Activated CD8-positive, alpha-beta memory T cell treated with anti-CD3 and anti-CD28 coated beads, Interleukin-2, amount 50 U/mL, for 1 hour (primary cell): ENCODE data around the gene GSAP.

Source experiments
- DNase-seq: peaks from one replicate; pipeline ENCODE4 v3.0.0-alpha.2; 2020; ENCODE audit errors: extremely low read depth

The GSAP gene

DNA sequence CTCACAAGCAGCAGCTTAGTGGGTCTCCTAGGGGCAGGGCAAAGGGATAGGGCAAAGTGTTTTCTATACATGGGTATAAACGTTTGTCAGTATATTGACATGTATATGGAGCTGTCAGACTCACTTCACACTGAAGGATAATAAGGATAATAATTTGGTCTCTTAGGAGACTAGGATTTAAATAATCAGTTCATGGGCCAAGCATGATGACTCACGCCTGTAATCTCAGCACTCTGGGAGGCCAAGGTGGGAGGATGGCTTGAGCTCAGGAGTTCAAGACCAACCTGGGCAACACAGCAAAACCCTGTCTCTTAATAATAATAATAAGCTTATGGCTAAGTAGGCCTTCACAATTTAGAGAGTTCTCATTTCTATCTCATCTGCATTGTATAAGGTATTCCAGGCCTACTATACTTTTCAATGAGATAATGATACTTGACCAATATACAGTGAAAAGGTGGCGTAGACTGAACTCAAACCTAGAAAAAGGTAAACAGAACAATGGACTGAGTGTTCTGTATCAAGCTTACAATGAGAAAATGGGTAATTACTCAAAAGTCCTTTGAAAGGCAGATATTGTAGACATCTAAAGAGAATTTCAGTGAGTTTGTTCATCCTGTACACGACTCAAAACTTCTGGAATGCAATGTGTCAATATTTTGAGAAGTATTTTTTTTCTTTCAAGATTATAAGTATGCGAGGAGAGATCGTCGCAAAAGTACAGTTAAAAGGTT, 7.0 kb downstream of the GSAP start:
- no peak for DNase-seq

DNA sequence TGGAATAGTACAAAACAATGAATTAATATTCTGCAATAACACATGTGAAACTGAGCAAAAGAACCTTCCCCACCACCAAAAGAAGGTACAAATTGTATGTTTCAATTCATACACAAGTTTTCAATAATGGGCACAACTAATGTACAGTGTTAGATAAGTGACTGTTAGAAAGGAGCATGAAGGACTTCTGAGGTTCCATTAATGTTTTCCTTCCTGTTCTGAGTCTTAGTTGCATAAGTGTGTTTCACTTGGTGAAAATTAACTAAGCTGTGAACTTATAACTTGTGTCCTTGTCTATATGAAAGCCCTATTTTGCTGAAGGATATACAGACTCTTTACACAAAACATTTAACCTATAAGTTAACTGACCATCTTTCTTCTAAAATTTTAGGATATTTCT, 8.2 kb downstream of the GSAP start:
- DNase-seq = no peak

DNA sequence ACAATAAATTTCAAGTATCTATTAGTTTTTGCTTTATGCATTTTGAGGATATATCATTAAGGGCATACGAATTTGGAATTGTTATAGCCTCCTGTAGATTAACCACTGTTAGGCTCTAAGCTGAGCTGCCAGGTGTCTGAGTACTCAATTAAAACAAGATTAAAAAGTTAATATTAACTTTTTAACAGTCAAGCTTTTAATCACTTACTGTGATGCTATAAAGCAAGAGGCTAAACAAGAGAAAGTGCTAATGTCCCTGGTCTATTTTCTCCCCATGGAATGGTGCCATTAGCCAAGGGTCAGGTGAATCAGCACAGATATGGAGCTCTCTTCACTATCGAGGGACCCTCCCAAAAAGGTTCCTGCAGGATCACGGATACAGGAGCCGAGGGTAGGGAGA, 9.7 kb downstream of the GSAP start:
- no peak for DNase-seq

DNA sequence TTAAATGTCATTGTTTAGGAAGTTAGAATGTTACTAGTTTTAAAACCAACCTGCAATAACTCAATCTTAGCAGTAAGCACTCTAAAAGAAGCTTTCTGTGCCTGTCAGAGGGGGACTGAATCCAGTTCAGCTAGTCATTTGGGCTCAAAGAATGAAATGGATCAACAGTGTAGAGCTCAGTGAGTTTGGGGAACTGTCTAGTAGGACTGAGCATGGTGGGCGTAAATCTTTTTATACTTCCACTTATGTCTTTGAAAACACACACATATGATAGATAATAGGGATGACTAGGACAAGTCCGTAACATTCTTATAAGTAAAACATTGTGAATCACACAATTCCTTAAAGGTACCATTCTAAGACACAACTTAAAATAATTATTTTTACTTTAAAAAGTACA, 11.5 kb downstream of the GSAP start:
- DNase-seq = no peak

DNA sequence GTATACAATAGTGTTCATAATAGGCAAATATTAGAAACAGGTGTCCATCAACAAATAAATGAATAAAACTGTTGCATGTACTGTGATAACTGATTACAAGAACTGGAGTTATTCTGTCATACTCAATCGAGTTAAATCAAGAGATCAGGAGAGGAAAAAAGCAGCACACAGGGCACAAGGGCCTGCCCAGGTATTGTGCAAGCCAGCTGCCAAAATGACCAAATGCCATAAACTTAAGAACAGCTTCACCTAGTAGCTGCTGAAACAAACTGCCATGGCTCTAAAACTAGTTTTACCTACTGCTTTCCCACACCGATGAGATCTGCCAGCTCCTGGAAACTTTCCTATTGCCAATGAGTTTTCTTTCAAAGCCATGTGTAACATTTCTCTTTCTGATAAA, 12.2 kb downstream of the GSAP start:
- no peak for DNase-seq

DNA sequence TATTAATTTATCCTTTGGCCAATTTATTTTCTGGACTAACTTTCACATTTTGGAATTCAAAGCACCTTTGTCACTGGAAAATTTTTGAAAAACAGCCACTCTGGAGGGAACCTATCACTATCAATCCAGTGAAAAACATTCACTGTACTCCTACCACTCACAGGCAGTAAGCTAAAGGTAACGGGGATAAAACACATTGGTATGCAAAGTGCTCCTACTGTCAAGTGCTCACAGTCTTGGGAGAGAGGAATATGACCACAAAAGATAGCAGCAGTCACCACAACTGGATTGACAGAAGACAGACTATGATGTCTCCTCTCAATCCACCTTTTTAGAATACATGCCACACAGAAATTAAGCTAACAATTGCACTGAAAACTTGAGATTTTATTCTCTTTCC, 13.3 kb downstream of the GSAP start:
- DNase-seq = no peak

DNA sequence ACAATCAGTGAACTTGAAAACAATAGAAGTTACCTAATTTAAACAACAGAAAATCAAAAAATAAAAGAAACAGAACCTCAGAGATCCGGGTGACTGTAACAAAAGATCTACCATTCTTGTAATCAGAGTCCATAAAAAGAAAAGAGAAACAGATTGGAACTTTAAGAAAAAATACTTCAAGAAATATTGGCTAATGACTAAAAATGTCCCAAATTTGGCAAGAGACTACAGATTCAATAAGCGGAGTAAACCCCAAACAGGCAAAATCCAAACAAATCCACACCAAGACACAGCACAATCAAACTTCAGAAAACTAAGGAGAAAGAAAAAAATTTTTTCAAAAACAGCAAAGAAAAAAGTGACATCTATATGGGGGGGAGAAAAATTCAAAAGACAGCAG, 15.1 kb downstream of the GSAP start:
- no peak for DNase-seq

DNA sequence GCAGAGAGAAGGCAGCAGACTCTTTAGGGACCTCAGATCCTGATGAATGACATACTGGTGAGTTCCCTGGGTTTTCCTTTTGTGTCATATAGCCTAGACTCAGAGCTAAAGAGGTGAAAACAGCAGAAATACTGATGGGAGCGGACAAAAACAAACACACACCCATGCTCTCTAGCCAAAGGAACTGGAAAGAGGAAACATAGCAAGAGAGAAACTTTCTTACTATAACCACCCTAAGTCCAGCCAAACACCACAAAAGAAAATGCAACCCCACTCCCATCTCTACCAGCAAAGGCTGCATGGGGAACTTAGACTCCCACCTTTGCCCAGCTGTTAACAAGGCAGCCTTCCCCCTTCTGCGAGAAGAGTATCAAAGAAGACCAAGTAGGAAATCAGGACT, 16.3 kb downstream of the GSAP start:
- no peak for DNase-seq

DNA sequence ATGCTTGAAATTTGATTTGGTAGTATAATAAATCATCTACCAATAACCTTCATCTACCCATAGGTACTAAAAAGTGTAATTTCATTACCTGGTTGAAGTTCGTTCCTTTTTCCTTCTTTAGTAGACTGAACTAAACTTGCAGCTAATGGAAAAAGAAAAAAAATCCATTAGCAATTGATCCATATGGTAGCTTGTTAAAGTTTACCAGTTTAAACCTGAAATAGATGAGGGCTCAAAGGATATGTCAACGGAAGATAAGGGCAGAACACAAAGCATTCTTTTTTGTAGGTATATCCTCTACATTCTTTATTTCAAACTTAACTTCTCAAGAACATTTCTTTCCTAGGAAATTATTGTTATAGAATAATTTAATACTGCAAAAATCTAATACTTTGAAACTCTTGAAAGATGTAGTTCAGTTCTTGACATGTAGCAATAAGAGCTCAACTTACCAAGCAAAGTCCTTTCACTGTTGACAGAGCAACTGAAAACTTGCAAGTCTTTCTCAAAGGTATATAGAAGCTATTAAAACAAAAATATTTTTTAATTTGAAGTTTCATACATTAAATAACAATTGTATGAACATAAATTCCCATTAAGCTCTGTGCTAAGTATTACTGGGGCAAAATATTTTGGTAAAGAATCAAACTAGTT, 19.1 kb downstream of the GSAP start:
- no peak for DNase-seq

DNA sequence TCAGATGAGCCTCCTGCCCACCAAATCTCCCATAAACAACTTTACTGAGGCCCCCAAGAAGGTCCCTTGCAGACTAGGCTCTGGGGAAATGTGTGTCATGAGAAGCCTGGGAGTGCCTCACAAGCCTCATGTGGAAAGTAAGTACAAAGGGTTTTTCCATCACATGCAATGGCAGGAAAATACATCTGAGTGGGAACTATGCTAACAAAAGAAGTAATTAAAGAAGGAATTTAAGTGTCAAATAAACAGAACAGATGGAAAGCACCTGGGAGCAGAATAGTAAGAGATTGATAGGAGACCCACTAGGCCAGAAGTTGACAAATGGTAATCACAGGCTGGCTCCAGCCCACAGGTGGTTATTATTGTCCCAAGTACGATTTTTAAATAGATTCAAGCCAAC, 20.5 kb downstream of the GSAP start:
- no peak for DNase-seq

DNA sequence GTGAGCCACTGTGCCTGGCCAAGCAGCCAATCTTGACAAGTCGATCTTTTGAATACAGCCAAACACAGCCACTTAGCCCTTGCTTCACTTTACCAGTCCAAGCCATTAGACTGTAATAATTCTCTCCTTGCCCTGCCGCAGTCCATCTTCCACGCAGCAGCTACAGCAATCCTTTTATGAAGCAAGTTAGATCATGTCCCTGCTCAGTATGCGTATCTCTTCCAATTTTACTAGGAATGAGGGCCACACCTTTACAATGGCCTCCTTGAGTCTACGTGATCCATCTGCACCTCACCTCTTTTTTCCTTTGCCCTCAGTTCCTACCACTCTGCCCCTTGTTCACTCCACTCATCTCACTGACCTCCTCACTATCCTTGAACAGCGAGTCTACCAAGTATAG, 22.2 kb downstream of the GSAP start:
- no peak for DNase-seq

DNA sequence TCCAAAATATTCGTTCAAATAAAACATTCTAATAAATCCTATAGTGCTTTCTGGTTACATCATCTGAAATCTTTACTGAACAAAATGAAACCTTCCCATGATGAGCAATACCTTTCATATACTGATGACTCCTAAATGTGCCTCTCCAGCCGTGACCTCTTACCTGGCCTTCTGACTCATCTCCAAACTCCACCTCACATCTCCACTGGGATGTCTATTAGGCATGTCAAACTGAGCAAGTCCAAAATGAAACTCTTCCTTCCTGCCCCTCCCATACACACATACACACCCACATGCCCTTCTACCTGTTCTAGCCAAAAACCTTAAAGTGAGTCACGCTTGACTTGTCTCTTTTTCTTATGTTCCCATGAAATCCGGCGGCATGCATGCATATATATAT, 22.9 kb downstream of the GSAP start:
- DNase-seq = no peak

DNA sequence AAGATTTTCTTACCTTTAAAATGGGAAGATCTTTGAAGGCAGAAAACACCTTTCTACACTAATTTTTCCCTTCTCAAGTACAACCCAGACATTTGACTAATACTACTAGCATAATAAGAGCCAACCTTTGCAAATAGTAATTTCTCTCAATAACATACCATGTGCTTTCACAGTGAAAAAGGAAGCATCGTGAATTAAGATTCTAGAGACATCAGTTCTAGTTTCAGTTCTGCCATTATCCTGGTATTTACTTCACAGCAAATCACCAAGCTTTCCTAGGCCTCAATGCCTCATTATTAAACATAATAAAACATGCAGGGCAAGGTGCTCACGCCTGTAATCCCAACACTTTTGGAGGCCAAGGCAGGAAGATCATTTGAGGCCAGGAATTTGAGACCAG, 24.9 kb downstream of the GSAP start:
- DNase-seq = no peak

DNA sequence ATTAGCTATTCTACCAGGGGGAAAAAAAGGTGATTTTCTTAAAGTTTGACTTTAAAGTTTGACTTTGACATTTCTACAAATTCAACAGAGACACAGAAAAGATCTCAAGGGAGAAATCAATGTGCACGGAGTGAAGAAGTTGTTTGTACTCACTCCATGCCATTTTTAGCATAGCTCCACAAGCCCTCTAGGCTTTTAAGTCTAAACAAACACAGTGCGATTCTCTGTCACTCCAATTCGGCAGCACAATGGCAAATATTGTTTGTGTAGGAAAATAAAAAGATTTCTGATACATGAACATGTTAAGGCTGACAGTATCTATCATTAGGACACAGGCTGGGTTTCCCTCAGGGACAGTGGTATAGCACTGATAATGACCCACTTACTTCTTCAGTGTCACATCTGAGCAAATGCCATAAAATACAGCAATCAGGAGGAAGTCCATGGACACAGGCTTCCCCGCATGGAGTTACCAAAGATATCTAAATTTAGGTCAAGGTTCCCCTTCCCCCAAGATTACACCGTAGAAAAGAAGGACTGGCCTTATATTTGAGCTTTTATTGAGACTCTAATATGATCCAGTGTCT, 28.0 kb downstream of the GSAP start:
- no peak for DNase-seq

DNA sequence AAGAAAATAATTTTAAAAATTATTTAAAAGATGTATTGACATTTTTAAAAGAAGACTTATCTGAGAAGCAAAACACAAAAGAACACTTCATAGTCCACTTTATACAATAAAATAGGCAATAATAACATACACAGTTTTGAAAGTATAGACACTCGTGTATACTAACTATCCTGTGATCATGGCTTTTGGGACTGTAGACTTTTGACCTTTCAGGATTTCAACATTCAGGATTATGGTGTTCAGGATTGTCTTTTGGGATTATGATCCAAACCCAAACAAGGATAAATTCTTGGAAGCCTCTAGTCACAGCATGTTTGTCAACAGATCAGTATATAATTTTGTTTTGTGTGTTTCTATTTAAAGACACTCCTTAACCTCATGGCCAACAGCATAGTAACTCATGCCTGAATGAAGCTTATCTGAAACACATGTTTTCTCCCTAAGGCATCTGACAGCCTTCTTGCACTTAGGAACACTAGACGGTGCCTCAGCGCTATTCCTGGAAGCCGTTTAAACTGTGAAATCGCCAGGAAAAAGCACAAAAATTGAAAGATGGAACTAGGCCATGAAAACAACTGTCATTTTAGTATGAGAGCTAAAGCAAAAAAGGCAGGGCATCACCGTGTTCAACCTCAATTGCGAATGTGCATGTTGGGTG, 29.9 kb downstream of the GSAP start:
- no peak for DNase-seq

DNA sequence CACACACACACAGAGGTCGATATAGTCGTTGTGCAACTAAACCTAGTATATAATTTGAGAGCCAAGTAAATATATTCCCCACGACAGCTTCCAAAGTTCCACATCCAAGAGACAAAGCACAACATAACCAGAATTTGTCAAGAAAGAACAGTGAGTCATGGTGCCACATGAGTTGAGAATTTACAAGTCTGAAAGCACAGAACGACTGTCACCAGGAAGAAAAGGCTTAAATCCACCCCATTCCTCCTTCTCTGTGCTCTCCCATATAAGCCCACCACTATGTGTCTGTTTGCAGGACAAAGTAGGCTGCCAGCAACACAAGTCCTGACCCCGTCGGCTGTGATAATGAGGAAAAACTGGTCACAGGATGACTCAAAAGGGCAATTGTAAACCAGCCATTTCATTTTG, 32.8 kb downstream of the GSAP start:
- DNase-seq = no peak

DNA sequence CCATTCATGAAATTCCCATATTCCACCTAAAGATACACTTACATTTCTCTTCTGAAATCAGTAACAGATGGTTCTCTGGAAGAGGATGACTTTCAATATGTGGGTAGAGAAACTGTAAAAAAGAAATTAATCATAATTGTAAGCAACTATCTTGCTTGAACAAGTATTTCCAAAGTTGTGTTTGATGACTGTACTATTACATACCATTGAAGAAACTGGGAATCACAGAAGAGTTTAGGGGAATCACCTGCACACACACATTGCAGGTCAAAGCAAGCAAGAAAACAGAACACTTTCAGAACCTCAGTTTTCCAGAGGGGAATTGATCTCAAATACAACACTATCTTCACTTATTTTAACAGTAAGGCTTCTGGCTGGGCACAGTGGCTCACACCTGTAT, 33.6 kb downstream of the GSAP start:
- no peak for DNase-seq

DNA sequence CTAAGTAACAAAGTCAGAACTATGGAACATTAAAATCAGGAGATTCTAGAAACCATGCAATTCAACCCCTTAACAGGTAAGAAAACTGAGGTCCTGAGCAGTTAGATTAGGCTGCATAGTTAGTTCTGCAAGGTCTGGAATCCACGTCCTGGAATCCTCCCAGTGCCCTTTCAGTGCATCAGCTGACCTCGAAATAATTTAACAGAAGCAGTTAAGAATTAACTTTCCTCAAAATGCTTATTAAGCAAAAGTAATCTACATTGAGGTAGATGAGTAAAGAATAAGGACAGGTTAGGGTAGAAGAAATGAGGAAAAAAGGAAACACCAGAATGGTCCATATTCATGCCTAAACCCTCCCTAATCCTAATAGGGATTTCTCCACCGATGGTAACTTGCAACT, 37.6 kb downstream of the GSAP start:
- no peak for DNase-seq

DNA sequence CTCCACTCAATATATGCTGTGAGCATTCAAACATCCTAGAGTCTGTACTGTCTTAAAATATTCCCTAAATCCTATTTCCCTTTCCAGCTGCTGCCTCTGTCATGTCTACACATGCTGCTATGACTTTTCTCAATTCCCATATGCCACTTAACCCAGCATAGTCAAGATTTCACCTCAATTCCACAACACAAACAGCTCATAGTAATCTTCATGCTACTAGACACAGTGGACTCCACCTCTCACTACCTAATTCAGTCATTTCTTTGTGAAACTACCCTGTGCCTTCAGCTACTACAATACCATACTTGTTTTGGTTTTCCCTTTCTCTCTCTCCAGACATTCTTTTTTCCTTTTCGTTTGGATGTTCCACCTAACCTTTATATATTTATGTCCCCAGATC, 45.5 kb downstream of the GSAP start:
- DNase-seq = no peak

DNA sequence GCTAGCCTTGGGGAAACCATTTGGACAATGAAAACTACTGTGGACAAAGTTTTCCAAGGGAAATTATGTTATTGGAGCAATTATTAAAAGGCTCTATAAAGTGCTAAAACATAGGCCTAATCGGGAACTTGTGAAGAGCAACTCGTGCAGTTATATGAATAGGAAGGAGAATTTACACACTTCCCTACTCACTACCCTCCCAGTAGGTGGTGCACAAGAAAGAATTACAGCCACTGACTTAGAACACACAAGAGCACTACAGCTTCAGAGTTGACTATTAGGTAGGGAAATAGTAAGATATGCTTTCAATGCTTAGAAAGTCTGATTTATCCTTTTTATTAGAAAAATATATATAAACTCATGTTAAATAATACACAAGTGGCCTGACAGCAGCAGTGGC, 47.2 kb downstream of the GSAP start:
- DNase-seq = no peak

DNA sequence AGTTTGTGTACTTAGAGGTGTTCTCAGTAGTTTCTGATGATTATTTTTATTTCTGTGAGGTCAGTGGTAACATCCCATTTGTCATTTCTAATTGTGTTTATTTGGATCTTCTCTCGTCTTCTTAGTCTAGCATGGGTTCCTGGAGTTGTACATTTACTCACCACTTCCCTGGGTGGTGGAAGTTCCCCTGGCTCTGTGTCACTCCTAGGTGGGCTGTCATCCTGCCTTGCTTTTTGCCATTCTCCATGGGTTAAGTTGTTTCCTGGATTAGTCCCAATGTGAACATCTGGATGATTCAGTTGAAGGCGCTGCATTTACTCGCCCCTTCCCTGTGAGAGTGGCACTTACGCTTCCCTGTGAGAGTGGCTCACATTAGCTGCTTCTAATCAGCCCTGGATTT, 48.2 kb downstream of the GSAP start:
- no peak for DNase-seq

DNA sequence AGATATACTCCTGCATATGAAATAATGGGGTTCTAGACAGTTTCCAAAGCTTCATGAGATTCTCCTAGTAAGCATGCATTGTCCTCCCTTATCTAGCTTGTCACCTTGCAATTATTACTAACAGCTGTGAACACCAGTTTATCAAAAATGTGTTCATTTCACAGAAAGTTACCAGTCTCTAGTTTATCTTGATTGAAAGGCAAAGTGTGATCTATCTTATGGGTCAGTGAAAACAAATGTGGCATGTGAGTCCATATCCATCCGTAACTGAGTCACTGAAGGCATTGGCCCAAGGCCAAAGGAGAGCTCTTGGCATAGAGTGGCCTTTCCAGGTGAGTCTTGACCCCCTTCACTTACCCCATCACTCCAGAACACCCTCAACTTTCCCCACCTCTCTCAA, 53.2 kb downstream of the GSAP start:
- DNase-seq = no peak

DNA sequence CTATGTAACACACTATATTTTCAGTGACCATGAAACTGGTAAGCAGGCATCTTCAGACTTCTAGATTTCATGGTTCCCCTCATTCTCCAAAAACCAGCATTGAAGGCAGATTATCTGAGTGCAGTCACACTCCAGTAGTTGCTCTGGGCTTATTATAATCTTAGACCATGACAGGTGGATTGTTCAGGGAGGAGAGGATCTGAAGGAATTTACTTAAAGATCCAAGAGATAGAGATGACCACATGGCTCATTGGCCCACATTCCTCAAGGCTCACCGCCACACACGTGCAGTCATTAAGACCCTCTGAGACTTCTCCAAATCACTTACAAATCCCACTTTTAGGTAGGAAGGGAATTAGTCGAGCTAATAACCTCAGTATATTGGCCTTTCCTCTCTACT, 55.2 kb downstream of the GSAP start:
- DNase-seq = no peak
